Caco-2 (cell line): Measurements from ENCODE around the gene TMX2. TPM values are rescaled to one million over a fixed set of nuclear protein-coding genes. Genes with fewer than 3 reads are reported as not detected.
A peak's percentile ranks its signal among the peaks of the same experiment; 100 is the strongest.

Experiments used
- Bru-seq: library from RNA; stranded (reverse); fragments of 400-500 nt; gene quantifications from one replicate; lab custom pipeline; 2021; lab: Mats Ljungman, UMichigan
- BruChase-seq, 2 experiments: library from RNA; stranded (reverse); fragments of 400-500 nt; gene quantifications; one replicate each; lab custom pipeline; 2021; lab: Mats Ljungman, UMichigan
- BruUV-seq: library from RNA; stranded (reverse); fragments of 400-500 nt; replicated peaks from 2 replicates; lab custom pipeline; 2021; lab: Mats Ljungman, UMichigan
- CTCF ChIA-PET: fragments of 300-600 bp; sonication (Branson Sonifier 250); formaldehyde crosslinking; loops from one replicate; lab custom pipeline; 2022; ENCODE audit warnings: antibody characterized with exemption; lab: Charles Lee
- POLR2A ChIA-PET: fragments of 300-600 bp; sonication (Branson Sonifier 250); formaldehyde crosslinking; loops from one replicate; lab custom pipeline; 2022; ENCODE audit warnings: antibody characterized with exemption; lab: Charles Lee
- DNase-seq, 2 experiments: peaks; one replicate each; pipeline versions ENCODE4 v3.0.0 to v3.0.0-alpha.2; 2020 to 2022
- H3K27me3 ChIP-seq: replicated peaks from 2 replicates; pipeline ENCODE4 v1.6.0; 2011; ENCODE audit warnings: low read length; ENCODE audit not compliant: control insufficient read depth, insufficient read depth
- H3K36me3 ChIP-seq: 2 replicates; pipeline ENCODE4 v1.5.1; 2011; ENCODE audit warnings: low read length; ENCODE audit not compliant: control insufficient read depth, insufficient read depth
- H3K4me1 ChIP-seq: fragments of 250-450 bp; sonication (Bioruptor Pico); 2 replicates; pipeline ENCODE4 v1.5.1; 2020; ENCODE audit warnings: mild to moderate bottlenecking
- H3K4me3 ChIP-seq: 2 replicates; pipeline ENCODE4 v1.5.1; 2011; ENCODE audit warnings: low read depth, mild to moderate bottlenecking, control low read depth, low read length
- H3K9me3 ChIP-seq: fragments of 250-450 bp; sonication (Bioruptor Pico); 2 replicates; pipeline ENCODE4 v1.5.1; 2020; ENCODE audit warnings: mild to moderate bottlenecking, moderate library complexity
- H3K27ac Mint-ChIP-seq: one replicate; pipeline ENCODE4 v1.8.0; 2022; ENCODE audit warnings: mixed read lengths; ENCODE audit not compliant: unreplicated experiment
- H3K27me3 Mint-ChIP-seq: one replicate; pipeline ENCODE4 v1.8.0; 2022; ENCODE audit warnings: mixed read lengths; ENCODE audit not compliant: insufficient read depth, unreplicated experiment
- H3K36me3 Mint-ChIP-seq: one replicate; pipeline ENCODE4 v1.8.0; 2022; ENCODE audit warnings: mild to moderate bottlenecking, mixed read lengths; ENCODE audit not compliant: insufficient read depth, unreplicated experiment
- H3K4me1 Mint-ChIP-seq: one replicate; pipeline ENCODE4 v1.8.0; 2022; ENCODE audit warnings: low read depth, mixed read lengths; ENCODE audit not compliant: unreplicated experiment
- H3K4me3 Mint-ChIP-seq: one replicate; pipeline ENCODE4 v1.8.0; 2022; ENCODE audit warnings: mild to moderate bottlenecking, moderate library complexity, mixed read lengths; ENCODE audit not compliant: unreplicated experiment
- H3K9me3 Mint-ChIP-seq: one replicate; pipeline ENCODE4 v1.8.0; 2022; ENCODE audit warnings: mixed read lengths; ENCODE audit not compliant: unreplicated experiment
- intact Hi-C: fragments of 100-400 bp; cut with micrococcal nuclease; formaldehyde crosslinking; loops from one replicate; pipeline ENCODE4 v1.10.0; 2022; ENCODE audit not compliant: unreplicated experiment
- long read RNA-seq: library from polyadenylated mRNA; stranded (forward); transcript quantifications from one replicate; pipeline ENCODE4 v2.0.0, GENCODE V29; 2022
- total RNA-seq: library from RNA; stranded (reverse); gene quantifications from 2 replicates; pipeline ENCODE4 v1.2.3, GENCODE V29; 2022
- TF ChIP-seq, protein P1 (sequence below), 2 experiments: fragments of 200-600 bp in 1 of 2; IDR thresholded peaks; 1 replicate in 1 of 2; 2 replicates in 1 of 2; pipeline versions ENCODE4 v1.5.1 to v1.8.0; 2011 to 2022; ENCODE audit warnings: antibody characterized with exemption in 1 of 2, control low read depth in 1 of 2, inconsistent platforms in 1 of 2, low read depth in 1 of 2, low read length in 1 of 2, mild to moderate bottlenecking in 1 of 2, moderate library complexity in 1 of 2; ENCODE audit not compliant: insufficient read depth in 1 of 2, severe bottlenecking in 1 of 2, unreplicated experiment in 1 of 2

TMX2 gene, protein sequence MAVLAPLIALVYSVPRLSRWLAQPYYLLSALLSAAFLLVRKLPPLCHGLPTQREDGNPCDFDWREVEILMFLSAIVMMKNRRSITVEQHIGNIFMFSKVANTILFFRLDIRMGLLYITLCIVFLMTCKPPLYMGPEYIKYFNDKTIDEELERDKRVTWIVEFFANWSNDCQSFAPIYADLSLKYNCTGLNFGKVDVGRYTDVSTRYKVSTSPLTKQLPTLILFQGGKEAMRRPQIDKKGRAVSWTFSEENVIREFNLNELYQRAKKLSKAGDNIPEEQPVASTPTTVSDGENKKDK
- total RNA-seq (150 and 152 TPM in 2 replicates), Bru-seq, nascent RNA (percentile 97 among the genes with signal in this experiment), BruChase-seq, experiment 1, labeled RNA remaining after a 2-hour chase (percentile 99 among the genes with signal in this experiment), BruChase-seq, experiment 2, labeled RNA remaining after a 6-hour chase (percentile 100 among the genes with signal in this experiment)
- long read RNA-seq, transcript TMX2-207 (8 exons, 1,697 nt), result minor isoform, 17 of 485 reads
- long read RNA-seq, transcript TMX2-202 (7 exons, 1,521 nt), result minor isoform, 122 of 485 reads
- long read RNA-seq, transcript TMX2-201 (8 exons, 1,631 nt), result major isoform, 303 of 485 reads
- long read RNA-seq, partial matches to known transcripts, result 7 of 485 reads
- long read RNA-seq, other reads (novel, unspliced or antisense), result 34 of 485 reads

DNA sequence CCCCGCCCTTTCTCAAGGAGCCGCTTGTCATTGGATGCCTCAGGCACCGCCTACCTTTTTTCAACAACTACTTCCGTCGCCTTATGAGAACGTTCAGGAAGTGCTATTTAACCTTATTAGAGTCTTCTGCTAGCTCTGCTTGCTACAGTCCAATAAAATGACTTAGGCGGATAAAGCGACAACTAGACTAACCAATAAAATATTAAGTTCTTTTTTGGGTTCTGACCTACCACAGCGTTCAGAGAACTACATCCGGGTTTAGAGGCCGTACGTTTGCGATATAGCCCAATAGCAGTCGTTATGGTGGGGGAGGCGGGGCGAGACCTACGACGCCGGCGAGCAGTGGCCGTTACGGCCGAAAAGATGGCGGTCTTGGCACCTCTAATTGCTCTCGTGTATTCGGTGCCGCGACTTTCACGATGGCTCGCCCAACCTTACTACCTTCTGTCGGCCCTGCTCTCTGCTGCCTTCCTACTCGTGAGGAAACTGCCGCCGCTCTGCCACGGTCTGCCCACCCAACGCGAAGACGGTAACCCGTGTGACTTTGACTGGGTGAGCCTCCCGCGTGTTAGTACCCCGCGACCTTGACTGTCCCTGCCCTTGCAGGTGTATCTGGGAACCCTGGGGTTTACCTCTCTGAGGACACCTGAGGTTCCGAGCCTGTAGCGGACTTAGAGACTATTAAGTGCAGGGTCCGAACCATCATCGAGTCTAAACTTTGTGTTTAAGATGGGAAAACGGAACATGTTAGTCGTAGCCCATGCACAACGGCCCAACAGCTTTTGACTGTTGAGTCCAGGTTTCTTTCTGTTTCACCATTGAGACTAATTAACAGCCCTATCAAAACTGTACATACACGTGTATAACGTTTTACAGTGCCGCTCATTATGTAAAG is at the start of gene TMX2:
Gene TMX2 (plus strand): TSS at position 338 of the 895 bp plus-strand sequence. CDS start 26 bp downstream, at position 364.
- Histone ChIP-seq H3K9me3 (no peaks in the 10 kb centered on the region), H3K4me1 (peaks cover 6% of the 10 kb centered on the region; the same call in 1 of the 2 replicates), H3K4me3 (peak within 1 kb of the TSS; percentile 91), H3K36me3 (no peaks in the 10 kb centered on the region; the same call in 1 of the 2 replicates), H3K27me3 (no peaks in the 10 kb centered on the region)
- no peaks in the 10 kb centered on the region for H3K27me3 Mint-ChIP-seq
- H3K4me1 Mint-ChIP-seq, result peaks cover 18% of the 10 kb centered on the region
- H3K4me3 Mint-ChIP-seq, result peak within 1 kb of the TSS; percentile 97
- POLR2A ChIA-PET, result interaction anchor here (0.6 to 1.6 kb wide), 12 partner anchors 10 to 573 kb away, joined by 3 to 15 read pairs (median 6); partner anchors contain the start of genes CTNND1, SELENOH and SLC43A1
- no peaks in the 10 kb centered on the region for H3K9me3 Mint-ChIP-seq
- peaks cover 58% of the 10 kb centered on the region for H3K36me3 Mint-ChIP-seq
- CTCF ChIA-PET, result interaction anchor here (0.5 to 1.4 kb wide), 3 partner anchors 39 to 88 kb away, joined by 3 to 18 read pairs (median 4); partner anchors contain the start of gene BTBD18
- TF ChIP-seq, protein P1, sequence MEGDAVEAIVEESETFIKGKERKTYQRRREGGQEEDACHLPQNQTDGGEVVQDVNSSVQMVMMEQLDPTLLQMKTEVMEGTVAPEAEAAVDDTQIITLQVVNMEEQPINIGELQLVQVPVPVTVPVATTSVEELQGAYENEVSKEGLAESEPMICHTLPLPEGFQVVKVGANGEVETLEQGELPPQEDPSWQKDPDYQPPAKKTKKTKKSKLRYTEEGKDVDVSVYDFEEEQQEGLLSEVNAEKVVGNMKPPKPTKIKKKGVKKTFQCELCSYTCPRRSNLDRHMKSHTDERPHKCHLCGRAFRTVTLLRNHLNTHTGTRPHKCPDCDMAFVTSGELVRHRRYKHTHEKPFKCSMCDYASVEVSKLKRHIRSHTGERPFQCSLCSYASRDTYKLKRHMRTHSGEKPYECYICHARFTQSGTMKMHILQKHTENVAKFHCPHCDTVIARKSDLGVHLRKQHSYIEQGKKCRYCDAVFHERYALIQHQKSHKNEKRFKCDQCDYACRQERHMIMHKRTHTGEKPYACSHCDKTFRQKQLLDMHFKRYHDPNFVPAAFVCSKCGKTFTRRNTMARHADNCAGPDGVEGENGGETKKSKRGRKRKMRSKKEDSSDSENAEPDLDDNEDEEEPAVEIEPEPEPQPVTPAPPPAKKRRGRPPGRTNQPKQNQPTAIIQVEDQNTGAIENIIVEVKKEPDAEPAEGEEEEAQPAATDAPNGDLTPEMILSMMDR (IDR thresholded peaks at IDR 0.05; ENCODE audit: insufficient read depth in 1 of 2, low read depth in 1 of 2, low read length in 1 of 2, severe bottlenecking in 1 of 2, unreplicated experiment in 1 of 2), result no peak
- intact Hi-C loops, result loop anchor here (1.0 kb wide), 7 partner anchors 29 to 182 kb away; partner anchors contain the start of genes CLP1, CTNND1, SELENOH and TIMM10
- TSS peak; percentile 62 for BruUV-seq
- peak; percentile 95 to 98 for DNase-seq
- H3K27ac Mint-ChIP-seq, result peak within 1 kb of the TSS; percentile 99

DNA sequence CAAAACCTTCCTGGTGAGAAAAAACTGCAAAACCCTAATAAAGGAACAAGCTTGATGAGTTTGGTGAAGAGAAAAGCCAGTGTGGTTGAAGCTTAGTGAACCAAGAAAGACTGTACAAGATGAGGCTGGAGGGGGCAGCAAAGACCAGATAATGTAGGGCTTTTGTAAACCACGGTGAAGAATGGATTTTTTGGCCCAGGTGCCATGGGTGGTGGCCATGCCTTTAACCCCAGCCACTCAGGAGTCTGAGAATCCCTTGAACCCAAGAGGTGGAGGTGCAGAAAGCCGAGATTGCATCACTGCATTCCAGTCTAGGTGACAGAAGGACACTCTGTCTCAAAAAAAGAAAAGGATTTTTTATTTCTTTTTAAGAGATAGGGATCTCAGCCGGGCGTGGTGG is 49.5 kb upstream of the TMX2 start:
- Mint-ChIP-seq H3K9me3 (no peaks in the 10 kb centered on the region), H3K27ac (peak overlapping the region; percentile 70), H3K27me3 (no peaks in the 10 kb centered on the region), H3K4me1 (no peaks in the 10 kb centered on the region), H3K36me3 (peaks cover 36% of the 10 kb centered on the region), H3K4me3 (no peak overlapping the region)
- H3K4me1 ChIP-seq, result peaks cover 6% of the 10 kb centered on the region; the same call in 1 of the 2 replicates
- TF ChIP-seq, protein P1 (IDR thresholded peaks at IDR 0.05; ENCODE audit: insufficient read depth in 1 of 2, low read depth in 1 of 2, low read length in 1 of 2, severe bottlenecking in 1 of 2, unreplicated experiment in 1 of 2), result peak in 1 of 2 experiments; percentile 28
- CTCF ChIA-PET, result interaction anchor here (0.6 to 1.7 kb wide), 5 partner anchors 18 to 623 kb away, joined by 3 to 8 read pairs (median 5); partner anchors contain the start of genes BTBD18 and SELENOH
- no peak overlapping the region for H3K4me3 ChIP-seq
- no peaks in the 10 kb centered on the region for H3K27me3 ChIP-seq
- peak; percentile 58 to 60 for DNase-seq
- no peaks in the 10 kb centered on the region for H3K9me3 ChIP-seq
- POLR2A ChIA-PET, result no interaction called here
- peaks cover 2% of the 10 kb centered on the region; the same call in 1 of the 2 replicates for H3K36me3 ChIP-seq
- intact Hi-C loops, result loop anchor here (2.0 to 5.0 kb wide), 2 partner anchors 138 to 624 kb away; no protein-coding TSS in a partner anchor
- no TSS peak for BruUV-seq
